HG02798 (cell line): ENCODE measurements around the gene DYNLRB1.

Experiments
- ATAC-seq: cut with Tn5 transposase; IDR thresholded peaks from one replicate; pipeline ENCODE4 v1.9.1; 2021; ENCODE audit warnings: mild to moderate bottlenecking; ENCODE audit not compliant: unreplicated experiment, poor library complexity

Gene DYNLRB1

DNA sequence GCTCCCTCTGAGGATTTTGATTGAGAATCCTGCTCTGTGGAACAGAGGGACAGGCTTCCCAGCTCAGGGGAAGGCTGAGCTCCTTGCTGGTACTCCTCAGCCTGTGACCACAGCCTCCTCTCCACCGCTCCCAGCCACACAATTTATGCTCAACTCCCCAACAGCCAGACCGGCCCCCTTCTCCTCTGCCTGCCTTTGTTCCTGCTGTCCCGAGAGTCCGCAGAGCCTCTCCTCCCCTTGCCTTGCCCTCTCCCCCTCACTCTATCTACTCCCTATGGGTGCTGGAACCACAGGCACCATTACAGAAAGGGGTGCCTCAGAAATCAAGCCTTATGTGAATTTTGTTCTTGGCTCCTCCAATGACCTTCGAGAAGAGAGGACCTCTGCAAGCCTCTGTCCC lies 58.2 kb downstream of the DYNLRB1 start:
- no peak for ATAC-seq

DNA sequence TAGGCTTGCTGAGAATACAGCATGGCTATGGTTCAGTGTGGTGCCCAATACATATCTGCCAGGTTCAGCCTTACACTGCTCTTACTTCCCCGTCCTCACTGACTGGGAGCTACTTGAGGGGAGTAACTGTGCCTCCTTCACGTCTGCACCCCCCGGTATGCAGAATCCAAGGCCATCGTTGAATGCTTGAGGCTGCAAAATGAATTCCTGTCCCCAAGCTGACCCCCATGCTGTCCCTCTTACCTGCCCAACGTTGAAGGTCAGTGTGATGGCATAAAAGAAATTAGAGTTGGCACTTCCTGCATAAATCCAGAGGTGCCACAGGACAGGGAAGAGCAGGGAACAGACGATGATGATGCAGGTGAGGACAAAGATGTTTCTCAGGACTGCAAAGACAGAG lies 58.6 kb downstream of the DYNLRB1 start:
- ATAC-seq: no peak

DNA sequence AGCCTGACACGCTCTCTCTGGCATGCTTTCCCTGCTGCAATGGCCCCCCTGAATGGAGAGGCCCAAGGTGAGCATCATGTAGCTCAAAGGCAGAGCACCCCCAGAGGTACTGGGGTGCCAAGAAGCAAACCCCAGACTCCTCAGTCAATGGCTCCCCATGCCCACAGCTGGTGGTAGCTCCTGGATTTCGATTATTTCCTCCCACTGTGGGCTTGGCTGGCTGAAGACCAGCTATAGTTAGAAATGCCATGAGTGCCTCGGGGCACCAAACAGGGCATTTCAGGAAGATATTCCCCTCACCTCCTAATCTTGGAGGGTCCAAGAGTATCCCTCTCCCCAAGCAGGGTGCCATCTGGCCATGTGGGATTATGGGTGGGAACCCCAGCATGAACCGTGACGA lies 59.0 kb downstream of the DYNLRB1 start:
- ATAC-seq: no peak

DNA sequence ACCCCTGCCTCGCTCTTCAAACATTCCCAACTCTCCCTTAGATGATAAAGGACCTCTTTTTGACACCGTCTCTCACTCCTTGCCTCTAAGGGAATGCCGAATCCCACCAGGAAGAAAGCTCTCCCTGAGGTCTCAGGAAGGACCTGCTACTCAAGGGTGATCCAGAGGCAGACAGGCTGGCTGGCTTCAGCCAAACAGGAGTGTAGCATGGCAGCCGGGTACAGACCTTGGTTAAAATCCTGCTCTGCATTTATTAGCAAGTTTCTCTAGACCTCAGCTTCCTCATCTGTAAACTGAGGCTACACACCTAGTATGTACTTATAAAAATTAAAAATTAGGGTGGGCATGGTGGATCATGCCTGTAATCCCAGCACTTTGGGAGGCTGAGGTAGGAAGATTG lies 59.5 kb downstream of the DYNLRB1 start:
- no peak for ATAC-seq

DNA sequence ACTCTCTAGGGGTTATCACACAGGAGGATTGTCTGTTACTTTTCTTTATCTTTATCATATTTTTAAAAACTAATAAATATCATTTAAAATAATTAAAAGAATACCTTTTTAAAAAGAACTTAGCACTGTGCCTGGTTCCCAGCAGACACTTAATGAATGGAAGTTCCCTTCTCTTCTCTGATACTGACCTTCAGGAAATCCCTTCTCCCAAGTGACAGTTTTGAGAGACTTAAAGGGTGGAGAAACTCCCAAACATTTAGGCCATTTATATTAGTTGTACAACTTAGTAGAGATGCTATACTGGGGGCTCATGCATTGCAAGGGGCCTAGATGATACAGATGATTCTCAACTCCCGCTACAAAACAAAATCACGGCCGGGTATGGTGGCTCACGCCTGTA lies 60.8 kb downstream of the DYNLRB1 start:
- ATAC-seq: no peak

DNA sequence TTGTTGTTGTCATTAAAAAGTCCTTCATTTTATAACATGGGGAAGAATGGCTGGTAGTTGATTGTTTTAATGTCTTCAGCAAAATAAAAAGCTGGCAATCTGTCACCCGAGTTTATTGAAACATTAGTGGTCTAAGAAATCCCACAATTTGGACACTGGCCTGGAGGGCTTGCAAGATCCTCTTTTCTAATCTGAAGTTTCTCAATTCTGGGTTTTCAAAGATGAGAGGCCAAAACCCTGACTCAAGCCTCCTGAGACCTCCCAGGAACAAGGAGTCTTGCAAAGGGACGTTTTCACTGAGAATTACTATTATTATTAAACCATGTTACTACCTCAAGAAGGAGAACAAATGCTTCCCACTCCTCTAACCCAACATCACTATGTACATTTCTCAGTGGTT lies 61.8 kb downstream of the DYNLRB1 start:
- ATAC-seq: no peak

DNA sequence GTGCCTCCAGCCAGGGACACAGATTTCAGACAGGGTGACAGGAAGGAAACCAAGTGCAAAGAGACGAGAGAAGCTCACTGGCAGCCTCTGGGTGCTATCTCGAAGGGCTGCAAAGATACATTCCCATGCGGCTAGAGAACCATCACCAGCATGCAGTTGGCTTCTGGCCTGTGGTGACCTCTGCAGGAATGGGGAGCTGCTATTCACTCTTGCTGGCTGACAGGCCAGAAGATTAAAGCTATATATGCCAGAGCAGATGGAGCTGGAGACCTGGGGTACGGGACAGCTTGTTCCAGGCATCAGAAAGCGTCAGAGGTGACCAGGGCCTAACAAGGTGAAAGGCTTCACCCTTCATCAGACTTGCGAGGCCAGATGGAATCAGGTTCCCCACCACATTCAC lies 62.3 kb downstream of the DYNLRB1 start:
- ATAC-seq: no peak

DNA sequence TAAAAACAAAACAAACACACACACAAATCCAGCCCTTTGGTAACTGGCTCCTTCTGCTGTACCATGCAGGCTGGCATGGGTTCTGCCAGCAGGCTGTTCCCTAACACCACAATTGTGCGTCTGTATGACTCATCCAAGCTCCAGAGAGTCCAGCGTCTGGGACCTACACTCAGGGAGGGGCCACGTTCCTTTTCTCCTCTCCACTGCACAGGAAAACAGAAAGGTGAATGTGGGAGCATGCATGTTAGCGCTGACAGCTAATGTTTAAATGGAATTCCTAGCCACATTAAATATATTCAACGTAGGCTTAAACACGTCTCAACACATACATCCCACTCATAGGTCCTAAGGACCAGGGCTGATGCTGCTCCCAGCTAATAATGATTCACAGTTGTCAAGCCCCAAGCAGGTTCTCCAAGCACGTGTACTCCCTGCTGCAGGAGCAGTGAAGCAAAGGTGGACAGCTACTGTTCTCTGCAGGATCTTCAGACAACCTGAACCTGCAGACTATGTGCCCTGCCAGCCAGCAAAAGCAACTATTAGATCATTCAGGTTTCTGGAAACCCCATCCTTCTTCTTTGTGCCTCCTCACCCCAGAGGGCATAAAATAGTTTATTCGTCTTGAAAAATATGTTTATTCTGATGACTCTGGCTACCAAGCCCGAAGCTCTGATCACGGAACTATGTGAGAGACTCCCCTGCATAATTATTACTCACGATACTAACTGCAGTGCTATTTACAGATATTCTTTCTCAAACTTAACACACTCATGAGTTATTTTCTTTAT lies 63.2 kb downstream of the DYNLRB1 start:
- ATAC-seq: no peak

DNA sequence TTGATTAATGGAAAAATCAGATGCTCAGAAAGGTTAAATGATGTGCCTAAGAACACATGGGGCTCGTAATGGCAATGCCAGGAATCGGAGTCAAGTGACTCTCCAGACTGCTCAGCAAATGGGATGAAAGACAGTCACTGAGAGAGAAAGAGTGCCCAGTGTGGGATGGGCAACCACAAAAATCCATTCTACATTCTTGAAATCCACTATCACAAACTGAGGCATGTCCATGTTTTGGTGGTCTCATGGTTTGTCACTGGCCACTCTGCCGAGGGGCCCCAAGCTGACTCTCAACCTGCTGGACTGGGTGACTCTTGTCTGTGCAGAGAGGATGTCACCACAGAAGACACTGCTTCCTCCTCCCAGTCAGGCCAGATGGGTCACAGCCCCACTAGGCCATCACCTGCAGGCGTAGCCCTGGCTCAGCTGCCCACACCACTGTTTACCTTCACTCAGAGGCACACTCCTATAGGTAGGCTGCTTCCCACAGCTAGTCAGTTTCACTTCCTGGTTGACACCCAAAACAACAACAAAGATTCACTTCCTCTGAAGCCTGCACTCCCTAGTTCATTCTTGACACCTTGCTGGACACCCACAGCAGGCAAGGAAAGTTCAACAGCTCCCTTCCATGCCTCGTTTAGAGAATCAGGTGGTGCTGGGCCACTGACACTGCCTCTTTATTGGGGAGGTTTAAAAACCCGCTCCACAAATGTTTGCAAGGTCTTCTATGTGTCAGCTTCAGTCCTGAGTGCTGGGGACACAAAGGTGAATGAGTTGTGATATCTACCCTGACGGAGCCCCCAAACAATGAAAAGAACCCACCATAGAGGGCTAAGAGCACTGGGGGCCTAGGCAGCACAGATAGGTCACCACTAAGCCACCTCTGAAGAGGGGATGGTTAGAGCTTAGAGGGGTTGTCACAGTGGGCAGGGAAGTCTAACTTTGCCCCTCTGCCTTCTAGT lies 64.0 kb downstream of the DYNLRB1 start:
- peak; percentile 60 for ATAC-seq

DNA sequence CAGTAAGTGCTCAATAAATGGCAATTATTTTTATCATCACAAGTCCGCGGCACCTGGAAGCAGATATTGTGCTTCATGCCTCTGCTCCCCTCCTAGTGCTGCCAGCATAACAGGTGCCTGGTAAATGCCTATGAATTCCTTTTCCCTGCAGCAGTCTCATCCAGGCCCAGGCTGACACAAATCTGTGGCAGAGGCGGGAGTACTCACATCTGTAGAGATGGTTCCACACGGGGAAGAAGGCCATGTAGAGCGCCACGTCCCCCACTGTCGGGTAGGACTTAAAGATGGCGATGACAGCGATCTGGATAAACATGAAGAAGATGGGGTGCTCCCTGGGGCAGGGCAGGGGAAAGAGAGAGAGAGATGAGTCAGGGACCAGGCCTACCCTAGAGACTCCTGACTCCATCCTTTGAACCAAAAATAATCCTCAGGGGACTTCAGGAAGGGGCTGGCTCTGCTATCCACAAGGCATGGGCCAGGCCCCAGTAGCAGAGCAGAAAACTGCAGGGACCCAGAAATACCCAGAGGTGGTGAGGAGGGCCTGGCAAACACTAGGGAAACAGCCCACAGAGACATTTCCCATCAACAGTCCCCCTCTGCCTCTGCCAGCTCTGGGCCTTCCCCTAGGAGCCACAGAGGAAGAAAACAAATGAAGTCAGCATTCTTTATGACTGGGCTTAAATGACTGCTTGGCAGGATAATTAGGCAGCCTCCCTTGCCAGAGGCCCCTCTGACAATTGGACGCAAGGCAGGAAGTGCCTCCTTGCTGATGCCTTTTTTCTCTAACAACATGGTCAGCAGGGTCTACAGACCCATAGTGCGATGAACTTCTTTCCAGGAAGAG lies 65.3 kb downstream of the DYNLRB1 start:
- peak; percentile 32 for ATAC-seq

DNA sequence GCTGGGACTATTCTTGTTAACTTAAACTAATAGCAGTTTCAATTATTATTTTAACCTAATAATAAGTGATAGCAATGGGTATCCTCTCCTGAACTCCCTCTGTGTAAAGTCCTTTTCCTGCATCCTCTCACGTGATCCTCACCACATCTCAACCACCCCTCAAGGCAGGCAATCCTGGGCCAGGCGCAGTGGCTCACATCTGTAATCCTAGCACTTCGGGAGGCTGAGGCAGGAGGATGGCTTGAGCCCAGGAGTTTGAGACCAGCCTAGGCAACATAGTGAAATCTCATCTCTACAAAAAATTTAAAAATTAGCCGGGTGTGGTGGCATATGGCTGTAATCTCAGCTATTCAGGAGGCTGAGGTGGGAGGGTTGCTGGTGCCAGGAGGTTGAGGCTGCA lies 66.0 kb downstream of the DYNLRB1 start:
- no peak for ATAC-seq

DNA sequence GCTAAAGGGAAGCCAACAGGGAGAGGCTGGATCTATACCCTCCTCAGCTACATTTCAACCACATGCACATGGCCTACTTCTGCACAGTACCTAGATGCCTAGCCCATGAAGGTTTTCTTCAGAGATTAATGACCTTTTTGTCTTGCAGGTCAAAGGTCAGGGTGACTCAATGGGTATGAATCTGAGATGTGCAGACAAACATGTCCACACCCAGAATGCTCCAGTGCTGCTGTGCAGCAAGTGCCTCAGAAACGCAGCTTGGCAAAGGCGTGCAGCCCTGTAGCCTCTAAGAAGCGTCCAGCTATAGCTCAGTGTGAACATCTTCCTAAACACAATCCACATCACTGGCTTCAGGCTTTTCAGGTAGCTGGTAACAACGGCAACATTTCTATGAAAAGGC lies 66.7 kb downstream of the DYNLRB1 start:
- no peak for ATAC-seq

DNA sequence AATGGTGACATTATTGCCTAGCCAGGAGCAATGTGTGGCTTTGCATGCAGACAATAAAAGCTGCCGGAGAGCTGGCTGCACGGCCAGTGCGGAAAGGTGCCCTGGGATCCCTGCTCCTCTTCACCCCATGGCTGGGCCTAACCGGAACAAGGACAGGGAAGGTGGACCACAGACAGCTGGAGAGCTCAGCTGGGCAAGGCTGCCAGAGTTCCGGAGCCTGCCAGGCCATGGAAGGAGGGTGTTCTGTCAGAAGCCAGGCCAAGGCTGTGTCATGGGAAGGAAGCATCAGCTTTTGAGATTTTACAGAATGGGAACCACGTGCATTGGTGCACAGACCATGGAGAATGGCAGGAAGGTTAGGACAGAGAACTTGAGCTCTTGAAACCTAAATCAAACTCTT lies 67.3 kb downstream of the DYNLRB1 start:
- ATAC-seq: no peak

DNA sequence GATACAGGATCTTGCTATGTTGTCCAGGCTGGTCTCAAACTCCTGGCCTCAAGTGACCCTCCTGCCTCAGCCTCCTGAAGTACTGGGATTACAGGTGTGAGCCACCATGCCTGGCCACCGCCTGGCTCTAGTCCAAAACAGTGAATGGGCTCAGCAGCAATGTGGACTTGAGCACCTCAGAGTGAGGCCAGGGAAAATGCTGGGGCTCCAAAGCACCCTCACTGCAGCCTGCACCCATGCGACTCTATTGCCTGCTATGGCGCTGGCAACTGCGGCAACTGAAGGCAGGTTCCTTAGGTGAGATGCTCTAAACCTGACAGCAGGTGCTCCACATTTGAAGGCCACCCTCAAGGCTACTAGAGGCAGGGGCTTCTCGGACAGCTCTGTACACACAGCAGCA lies 68.8 kb downstream of the DYNLRB1 start:
- ATAC-seq: no peak

DNA sequence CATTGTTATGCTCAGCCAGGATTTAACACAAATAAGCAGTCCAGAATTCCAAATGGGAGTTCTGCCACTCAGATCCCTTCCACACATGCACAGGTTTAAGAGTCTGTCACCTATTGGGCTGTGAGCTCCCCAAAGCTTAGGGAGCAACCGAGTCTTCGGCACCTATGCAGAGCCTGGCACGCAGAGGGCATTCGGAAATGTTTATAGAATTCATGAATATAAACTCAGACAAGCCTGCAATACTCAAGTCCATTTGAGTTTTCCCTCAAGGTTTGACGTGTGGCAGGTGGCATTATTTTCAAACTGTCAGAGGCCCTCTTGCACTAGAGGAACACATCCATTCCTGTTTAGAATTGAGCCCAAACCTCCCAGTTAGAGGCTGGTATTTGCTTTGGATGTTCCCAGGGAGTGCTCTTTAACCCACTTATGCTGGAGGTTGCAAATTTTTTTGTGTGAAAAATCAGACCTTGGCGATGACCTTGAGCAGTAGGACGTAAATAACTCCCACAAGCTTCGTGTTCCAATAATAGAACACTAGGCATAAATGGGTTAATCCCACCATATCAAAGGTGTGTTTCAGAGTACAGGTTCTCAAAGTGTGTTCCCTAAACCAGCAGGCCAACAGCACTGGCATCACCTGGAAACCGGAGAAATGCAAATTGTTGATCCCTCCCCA lies 70.4 kb downstream of the DYNLRB1 start:
- ATAC-seq: no peak
